LNCAP (cell line): ENCODE data around the gene S1PR5.

Experiments used
- TF ChIP-seq, protein P1 (sequence below): fragments of 450-650 bp; IDR thresholded peaks from 2 replicates; pipeline ENCODE4 v1.5.1; 2017; ENCODE audit warnings: mild to moderate bottlenecking

Gene S1PR5

DNA sequence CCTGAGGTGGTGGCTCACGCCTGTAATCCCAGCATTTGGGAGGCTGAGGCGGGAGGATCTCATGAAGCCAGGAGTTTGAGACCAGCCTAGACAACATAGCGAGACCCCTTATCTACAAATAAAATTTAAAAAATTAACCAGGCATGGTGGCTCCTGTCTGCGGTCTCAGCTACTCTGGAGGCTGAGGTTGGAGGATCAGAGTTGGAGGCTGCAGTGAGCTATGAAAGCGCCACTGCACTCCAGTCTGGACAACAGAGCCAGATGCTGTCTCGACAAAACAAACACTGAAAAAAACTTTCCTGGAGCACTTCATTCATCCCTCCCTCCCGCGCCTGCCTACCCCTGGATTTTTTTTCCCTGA is 25.8 kb upstream of the S1PR5 start:
- TF ChIP-seq, protein P1, sequence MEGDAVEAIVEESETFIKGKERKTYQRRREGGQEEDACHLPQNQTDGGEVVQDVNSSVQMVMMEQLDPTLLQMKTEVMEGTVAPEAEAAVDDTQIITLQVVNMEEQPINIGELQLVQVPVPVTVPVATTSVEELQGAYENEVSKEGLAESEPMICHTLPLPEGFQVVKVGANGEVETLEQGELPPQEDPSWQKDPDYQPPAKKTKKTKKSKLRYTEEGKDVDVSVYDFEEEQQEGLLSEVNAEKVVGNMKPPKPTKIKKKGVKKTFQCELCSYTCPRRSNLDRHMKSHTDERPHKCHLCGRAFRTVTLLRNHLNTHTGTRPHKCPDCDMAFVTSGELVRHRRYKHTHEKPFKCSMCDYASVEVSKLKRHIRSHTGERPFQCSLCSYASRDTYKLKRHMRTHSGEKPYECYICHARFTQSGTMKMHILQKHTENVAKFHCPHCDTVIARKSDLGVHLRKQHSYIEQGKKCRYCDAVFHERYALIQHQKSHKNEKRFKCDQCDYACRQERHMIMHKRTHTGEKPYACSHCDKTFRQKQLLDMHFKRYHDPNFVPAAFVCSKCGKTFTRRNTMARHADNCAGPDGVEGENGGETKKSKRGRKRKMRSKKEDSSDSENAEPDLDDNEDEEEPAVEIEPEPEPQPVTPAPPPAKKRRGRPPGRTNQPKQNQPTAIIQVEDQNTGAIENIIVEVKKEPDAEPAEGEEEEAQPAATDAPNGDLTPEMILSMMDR = no peak

- TF ChIP-seq, protein P1 = no peak
Measured at GRCh38 chr19:10538204-10538983, 21.1 kb upstream of the S1PR5 start.

DNA sequence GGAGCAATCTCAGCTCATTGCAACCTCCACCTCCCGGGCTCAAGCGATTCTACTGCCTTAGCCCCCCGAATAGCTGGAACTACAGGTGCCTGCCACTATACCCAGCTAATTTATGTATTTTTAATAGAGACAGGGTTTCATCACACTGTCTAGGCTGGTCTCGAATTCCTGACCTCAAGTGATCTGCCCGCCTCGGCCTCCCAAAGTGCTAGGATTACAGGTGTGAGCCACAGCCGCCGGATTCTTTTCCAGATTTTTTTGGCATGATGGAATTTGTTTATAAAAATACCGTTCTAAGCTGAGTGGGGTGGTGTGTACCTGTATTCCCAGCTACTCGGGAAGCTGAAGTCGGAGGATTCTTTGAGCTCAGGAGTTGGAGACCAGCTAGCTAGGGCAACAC is 20.4 kb upstream of the S1PR5 start:
- TF ChIP-seq, protein P1 = no peak

GRCh38 chr19:10535613-10536012 is 18.4 kb upstream of the S1PR5 start:
- TF ChIP-seq, protein P1 = no peak

GRCh38 chr19:10533646-10534386 is 16.6 kb upstream of the S1PR5 start:
- TF ChIP-seq, protein P1 = no peak

- TF ChIP-seq, protein P1 = no peak
Measured at GRCh38 chr19:10532457-10532856, 15.2 kb upstream of the S1PR5 start.

GRCh38 chr19:10525636-10526035 is 8.4 kb upstream of the S1PR5 start:
- TF ChIP-seq, protein P1 = no peak
